ENCODE data around the gene CLCN1.
A peak's percentile ranks its signal among the peaks of the same experiment; 100 is the strongest.

Gene CLCN1

DNA sequence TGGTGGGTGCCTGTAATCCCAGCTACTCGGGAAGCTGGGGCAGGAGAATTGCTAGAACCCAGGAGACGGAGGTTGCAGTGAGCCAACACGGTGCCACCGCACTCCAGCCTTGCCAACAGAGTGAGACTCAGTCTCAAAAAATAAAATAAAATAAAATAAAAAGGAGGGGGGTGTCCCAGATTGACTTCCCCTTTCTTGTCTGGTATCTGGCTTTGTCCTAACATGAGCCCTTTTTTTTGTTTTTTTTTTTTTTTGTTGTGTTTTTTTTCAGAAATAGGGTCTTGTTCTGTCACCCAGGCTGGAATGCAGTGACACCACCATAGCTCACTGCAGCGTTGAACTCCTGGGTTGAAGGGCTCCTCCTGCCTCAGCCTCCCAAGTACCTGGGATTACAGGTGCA is 23.0 kb upstream of the CLCN1 start:
- no peak for DNase-seq (ENCODE audit: low read depth, low spot score)

DNA sequence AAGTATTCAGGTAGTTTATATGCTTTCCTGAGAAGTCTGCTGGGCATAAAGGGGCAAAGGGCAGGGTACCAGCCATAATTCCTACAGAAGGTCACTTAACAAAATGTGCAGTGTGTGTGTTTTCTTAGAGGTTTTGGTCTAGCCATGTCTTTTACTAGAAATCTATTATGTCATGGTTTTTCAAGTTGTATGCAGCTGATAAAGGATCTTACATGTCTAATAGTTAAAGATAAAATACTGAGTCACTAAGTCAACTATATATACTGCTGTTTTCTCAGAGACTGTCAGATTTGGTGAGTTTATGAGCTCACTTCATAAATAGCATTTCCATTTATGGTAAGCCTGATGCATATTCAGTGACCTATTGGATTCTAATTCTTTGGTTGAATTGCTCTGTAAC is 20.0 kb upstream of the CLCN1 start:
- no peak for DNase-seq (ENCODE audit: low read depth, low spot score)

DNA sequence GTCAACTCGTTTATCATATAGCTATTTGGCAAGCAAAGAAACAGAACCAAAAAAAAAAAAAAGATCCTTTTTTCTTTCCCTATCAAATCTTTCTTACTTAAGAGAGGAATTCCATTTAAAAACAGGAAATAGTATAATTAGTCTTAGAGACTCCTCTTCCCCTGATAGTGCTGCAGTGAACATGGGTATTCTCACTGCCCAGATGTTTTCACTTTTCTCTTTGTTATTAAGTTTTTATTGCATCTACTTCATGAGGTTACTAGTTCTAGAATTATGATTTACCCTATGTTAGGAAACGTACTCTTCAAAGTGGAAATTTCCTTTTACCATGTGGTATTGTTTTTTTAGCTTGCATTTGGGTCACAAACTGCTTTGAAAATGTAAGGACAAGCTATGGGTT is 19.2 kb upstream of the CLCN1 start:
- no peak for DNase-seq (ENCODE audit: low read depth, low spot score)

DNA sequence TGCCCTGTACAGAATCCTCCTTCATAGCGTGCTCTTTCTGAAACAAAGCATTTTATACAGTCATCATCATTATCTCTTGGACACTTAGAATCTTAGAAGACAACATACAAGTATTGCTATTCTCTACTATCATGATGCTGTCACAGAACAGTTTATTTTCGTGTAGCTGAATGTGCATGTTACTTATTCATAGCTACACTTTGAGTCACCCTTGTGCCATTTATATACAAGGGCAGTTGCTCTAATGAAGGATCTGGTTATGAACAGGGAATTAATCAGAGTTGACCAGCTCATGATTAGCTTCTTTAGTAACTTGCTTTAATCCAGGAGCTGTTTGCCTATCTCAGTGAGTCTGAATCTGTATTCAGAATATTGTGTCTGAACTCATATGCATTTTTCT is 16.6 kb upstream of the CLCN1 start:
- no peak for DNase-seq (ENCODE audit: low read depth, low spot score)

DNA sequence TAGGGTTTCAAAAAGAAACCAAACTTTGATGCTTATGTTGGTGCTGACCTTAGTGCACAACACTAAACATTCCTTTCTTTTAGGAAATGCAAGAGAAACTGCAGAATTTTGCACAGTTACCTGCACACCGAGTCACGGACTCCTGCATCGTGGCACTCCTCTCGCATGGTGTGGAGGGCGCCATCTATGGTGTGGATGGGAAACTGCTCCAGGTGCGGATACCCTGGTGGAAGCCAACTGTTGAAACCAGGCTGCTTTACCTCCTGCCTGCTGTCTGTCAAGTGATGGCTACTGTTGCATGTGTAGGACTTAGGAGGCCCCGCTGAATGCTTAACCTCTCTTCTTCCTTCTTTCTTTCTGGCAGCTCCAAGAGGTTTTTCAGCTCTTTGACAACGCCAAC is 16.1 kb upstream of the CLCN1 start:
- no peak for DNase-seq (ENCODE audit: low read depth, low spot score)

DNA sequence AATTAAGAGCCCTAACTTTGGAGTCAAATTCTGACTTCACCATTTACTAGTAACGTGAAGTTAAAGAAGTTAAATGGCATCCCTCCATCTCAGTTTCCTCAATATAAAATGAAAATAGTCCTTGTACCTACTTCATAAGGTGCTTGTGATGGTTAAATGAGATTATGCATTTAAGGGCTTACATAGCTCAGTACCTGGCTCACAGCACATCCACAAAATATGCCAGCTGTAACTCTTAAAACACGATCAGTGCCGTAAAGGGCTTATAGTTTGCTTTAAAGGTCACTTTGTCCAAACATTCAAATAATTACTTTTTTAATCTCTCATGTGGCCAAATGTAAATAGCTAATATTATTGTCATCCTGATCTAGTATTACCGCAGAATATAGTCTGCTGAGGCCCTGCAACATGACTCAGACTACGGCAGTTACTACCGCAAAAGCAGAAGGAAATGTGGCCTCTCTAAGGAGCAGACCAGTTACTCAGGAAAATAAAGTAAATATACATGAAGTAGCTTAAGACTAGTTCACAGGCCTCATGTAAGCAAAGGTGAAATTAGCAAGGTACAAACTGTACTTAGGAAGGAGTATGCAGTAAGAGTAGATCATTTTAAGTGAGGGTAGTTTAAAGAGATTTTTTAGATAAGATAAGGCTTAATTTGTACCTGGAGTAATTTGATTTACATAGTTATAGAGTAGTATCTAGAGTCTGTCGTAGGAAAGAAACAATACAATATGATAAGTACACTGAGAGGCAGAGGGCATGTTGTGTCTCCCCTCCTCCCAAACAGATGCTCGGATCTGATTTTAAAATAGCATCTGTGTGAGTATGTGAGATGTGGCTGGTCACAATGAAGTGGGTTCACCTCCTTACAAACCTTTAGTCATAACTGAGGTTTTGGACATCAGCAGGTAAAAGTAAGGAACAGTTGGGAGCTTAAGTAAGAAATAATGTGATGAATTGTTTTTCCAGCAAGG is 14.7 kb upstream of the CLCN1 start:
- no peak for DNase-seq (ENCODE audit: low read depth, low spot score)

DNA sequence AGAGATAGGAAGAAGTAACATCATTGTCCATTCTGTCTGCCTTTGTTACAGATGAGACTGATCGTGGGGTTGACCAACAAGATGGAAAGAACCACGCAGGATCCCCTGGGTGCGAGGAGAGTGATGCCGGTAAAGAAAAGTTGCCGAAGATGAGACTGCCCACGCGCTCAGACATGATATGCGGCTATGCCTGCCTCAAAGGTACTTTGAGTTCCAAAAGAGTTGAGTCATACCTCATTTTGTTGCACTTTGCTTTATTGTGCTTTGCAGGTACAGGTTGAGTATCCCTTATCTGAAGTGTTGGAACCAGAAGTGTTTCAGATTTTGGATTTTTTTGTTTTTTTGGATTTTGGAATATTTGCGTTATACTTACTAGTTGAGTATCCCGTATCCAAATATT is 12.2 kb upstream of the CLCN1 start:
- DNase-seq (ENCODE audit: low read depth, low spot score), result no peak

DNA sequence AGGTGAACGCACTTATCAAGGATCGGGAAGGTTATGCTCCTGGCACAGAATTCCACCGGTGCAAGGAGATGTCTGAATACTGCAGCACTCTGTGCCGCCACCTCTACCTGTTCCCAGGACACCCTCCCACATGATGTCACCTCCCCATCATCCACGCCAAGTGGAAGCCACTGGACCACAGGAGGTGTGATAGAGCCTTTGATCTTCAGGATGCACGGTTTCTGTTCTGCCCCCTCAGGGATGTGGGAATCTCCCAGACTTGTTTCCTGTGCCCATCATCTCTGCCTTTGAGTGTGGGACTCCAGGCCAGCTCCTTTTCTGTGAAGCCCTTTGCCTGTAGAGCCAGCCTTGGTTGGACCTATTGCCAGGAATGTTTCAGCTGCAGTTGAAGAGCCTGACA is 11.0 kb upstream of the CLCN1 start:
- DNase-seq (ENCODE audit: low read depth, low spot score), result no peak

DNA sequence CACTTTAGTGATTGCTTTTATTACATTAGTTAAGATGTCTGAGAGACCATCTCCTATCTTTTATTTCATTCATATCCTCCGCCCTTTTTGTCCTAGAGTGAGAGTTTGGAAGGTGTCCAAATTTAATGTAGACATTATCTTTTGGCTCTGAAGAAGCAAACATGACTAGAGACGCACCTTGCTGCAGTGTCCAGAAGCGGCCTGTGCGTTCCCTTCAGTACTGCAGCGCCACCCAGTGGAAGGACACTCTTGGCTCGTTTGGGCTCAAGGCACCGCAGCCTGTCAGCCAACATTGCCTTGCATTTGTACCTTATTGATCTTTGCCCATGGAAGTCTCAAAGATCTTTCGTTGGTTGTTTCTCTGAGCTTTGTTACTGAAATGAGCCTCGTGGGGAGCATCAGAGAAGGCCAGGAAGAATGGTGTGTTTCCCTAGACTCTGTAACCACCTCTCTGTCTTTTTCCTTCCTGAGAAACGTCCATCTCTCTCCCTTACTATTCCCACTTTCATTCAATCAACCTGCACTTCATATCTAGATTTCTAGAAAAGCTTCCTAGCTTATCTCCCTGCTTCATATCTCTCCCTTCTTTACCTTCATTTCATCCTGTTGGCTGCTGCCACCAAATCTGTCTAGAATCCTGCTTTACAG is 10.4 kb upstream of the CLCN1 start:
- DNase-seq (ENCODE audit: low read depth, low spot score), result no peak

DNA sequence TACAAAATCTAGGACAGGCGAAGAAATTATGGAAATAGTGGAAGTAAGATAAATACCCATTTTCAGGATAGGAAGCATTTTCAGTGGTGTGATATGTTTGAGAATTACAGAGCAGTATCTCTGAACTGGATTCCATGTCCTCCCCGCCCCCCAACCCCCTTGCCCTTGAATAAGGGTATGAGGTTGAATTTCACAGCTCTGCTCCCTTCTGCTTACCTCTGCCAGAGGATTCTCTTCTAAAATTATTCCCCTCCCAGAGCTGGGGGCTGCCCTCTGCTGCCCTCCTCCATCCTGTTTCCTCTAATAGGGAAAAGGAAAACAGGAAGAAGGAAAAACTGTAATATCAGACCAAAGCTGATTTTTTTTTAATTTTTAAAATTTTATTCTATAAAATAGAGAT is 7.3 kb upstream of the CLCN1 start:
- DNase-seq (ENCODE audit: low read depth, low spot score), result no peak

DNA sequence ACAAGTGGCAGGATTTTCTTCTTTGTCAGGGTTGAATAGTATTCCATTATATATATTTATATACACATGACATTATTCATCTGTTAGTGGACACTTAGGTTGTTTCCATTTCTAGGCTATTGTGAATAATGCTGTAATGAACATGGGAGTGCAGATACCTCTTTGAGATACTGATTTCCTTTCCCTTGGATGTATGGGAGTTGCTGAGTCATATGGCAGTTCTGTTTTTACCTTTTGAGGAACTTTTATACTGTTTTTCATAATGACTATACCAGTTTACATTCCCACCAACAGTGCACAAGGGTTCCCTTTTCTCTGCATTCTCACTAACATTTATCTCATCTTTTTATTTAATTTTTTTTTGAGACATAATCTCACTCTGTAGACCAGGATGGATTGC is 1.8 kb upstream of the CLCN1 start:
- no peak for DNase-seq (ENCODE audit: low read depth, low spot score)

DNA sequence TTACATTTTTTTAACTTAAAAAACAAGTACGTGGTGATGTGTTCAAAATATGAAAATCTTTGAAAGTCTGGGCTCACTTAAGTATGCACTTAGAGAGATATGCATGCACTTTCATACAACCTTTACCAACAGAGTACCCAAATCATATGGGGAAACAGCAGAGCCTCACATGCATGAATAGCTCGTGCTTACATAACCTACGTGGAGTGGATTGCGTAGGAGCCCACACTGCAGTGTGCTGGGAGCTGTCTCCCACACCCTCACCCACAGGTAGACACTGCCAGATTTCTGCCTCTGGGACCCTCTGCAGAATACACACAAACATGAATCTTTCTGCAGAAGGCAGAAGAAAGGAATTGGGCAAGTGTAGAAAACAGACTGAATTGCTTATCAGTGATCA is 581 bp downstream of the CLCN1 start:
- no peak for DNase-seq (ENCODE audit: low read depth, low spot score)

DNA sequence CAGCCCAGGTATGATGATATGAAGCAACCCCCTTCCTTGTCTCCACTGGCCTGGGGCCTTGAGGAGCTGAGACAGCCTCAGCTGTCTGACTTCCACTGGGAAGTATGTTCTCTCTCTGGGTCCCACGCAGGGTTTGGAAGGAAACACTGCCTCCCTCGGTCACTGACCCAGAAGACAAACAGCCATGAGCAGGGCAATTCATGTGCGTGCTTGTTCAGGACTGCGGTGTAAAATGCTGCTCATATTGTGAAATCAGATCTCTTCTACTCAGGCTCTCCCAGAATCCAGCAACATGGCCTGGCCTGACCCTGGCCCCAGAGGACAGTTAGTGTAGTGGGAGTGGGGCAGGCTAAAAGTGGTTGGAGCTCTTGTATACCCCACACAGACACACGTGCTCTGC is 2.8 kb downstream of the CLCN1 start:
- peak; percentile 66 for DNase-seq (ENCODE audit: low read depth, low spot score)

DNA sequence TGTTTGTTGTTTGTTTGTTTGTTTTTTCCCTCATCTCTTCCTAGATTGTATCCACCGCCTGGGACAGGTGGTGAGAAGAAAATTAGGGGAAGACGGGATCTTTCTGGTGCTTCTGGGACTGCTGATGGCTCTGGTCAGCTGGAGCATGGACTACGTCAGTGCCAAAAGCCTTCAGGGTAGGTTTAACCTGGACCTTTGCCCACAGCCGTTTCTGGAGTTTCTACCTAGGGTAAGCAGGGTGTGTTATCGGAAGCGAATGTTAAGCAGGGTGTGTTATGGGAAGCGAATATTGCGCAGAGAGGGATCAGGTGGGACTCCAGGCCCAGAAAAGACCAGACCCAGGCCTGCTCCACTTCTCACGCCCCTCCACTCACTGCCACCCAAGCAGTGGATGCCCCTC is 4.7 kb downstream of the CLCN1 start:
- DNase-seq (ENCODE audit: low read depth, low spot score), result no peak

DNA sequence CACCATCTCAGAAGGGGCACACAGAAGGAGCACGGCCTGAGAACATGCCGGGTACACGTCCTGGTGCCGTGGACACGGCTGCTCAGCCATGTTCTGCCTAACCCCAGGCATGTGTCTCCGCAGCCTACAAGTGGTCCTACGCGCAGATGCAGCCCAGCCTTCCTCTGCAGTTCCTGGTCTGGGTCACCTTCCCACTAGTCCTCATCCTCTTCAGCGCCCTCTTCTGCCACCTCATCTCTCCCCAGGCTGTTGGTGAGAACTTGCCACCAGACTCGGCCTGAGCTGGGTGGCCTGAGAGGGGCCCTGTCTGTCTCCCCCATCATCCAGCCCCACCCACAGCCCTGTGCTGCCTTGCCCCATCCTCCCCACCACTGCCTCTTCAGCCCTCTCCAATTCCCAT is 5.3 kb downstream of the CLCN1 start:
- DNase-seq (ENCODE audit: low read depth, low spot score), result no peak

DNA sequence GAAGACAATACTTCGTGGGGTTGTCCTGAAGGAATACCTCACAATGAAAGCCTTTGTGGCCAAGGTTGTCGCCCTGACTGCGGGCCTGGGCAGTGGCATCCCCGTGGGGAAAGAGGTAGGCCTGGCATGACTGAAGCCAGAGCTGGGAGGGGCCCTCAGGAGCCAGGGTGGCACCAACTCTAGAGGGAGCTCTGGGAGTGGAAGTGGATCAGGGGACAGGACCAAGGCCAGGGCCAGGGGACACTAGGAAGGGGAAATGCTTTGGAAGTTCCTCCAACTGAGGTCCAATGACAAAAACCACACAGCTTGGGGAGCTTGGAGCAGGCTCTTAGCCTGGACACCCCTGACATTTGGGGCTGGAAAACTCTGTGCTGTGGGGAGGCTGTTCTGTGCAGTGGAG is 5.8 kb downstream of the CLCN1 start:
- DNase-seq (ENCODE audit: low read depth, low spot score), result no peak

DNA sequence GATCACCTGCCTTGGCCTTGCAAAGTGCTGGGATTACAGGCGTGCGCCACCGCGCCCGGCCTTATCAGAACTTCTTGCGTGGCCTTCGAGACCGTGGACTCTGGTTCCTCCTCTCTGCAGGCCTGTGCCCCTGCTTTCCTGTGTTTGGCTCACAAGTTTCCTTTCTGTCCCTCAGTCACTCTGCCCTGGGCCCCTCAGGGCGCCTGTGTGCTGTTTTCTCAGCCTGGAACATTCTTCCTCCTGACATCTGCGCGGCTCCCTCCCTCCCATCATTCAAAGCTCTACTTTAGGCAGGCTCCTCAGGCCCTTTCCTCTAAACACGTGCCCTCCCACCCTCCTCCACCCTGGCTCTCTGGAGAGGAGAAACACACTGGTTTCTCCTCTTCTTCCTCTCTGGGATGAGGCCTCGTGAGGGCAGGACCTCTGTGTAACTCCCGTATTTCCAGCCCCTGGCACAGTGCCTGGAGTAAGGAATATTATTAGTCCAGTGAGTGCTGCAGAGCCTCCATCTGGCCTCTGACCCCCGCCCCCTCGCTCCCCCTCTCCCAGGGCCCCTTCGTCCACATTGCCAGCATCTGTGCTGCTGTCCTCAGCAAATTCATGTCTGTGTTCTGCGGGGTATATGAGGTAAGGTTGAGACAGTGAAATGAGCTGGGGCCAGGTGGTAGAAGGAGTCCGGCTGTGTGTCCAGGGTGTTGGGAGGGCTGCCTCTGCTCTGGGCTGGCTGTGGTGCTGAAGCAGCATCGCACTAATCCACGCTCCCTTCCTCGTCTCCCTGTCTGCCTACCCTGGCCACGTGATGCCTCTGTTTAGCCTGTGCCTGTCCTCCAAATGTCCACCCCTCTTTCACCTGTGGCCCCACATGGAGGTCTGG is 7.1 kb downstream of the CLCN1 start:
- no peak for DNase-seq (ENCODE audit: low read depth, low spot score)

DNA sequence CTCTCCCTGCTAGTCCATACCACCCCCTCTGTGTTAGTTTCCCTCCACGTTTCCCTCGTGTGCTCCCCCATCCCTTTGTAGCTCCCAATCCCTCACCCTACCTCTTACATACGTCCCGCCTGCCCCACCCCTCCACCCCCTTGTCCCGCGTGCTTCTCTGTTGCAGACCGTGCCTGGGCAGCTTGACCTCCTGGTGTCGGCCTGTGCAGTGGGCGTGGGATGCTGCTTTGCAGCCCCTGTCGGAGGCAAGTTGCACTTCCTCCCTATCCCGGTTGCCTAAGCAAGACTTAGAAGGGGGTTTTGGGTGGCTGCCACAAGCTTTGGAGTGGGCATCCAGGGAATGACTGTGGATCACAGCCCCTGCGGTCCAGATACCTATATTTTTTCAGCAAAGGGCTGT is 7.7 kb downstream of the CLCN1 start:
- no peak for DNase-seq (ENCODE audit: low read depth, low spot score)

DNA sequence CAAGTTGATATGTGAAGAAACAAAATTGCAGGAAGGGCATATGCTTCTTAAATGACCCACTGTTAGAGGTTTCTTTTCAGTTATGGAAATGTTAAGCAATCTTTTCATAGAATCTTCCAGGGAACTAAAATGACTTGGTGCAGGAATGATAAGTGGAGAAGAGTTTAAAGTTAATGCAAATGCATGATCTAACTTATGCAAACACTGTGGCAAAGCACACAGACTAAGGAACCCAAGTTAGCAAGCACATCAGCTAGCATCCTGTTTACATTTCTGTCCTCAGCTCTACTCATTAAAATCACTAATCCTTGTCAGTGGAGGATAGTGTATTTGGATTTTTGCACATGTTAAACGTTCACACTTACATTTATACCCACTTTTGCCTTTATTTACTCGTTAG is 9.3 kb downstream of the CLCN1 start:
- DNase-seq (ENCODE audit: low read depth, low spot score), result no peak

DNA sequence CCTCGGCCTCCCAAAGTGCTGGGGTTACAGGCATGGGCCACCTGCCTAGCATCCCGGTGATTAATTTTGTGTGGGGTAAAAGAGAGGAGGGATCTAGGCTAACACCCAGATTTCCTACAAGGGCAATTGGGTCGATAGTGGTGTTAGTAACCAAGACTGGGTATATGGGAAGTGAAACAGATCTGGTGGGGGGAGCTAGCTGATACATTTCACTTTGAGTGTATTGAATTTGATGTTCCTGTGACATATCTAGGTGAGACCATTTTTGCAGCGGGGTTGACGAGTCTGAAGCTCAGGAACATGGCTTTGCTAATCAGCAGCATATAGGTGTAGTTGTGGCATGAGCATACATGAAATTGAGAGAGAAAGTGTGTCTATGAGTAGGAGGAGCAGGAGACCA is 12.0 kb downstream of the CLCN1 start:
- DNase-seq (ENCODE audit: low read depth, low spot score), result no peak

DNA sequence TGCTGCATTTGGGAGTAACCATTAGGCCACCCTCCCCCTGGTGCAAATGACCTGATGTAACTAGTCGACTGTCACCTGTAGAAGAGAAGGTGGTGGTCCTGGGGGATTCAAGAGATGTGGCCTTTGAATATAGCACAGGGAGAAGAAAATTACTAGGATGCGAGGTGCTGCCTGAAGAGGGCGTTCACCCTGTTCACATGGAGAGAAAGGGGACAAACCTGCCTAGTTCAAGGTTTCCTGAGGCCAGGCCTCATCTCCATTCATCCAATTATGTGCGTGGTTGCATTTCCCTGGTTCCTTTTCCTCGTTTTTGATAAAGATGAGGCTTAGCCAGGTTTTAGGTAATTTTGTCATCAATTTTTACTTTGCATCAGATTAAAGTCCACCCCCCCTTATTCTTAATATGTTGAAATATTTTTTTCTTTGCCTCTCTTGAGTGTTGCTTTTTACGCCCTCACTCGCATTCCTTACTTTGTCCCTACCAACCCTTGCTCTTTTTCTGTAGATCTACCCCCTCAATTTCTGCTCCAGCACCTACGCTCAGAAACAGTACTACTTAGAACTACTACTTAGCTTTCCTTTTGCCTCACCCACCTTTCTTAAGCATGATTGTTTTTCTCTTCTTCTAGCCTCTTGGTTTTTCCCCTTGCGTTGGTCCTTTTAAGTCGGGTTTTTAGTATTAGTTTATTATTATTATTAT is 13.7 kb downstream of the CLCN1 start:
- no peak for DNase-seq (ENCODE audit: low read depth, low spot score)

Data from brain pericyte (primary cell).